Esophagus muscularis mucosa (tissue), 3 donors: Measurements from ENCODE around the gene AGXT.

Source experiments
- POLR2AphosphoS5 ChIP-seq, 2 donors: sonication (generic); formaldehyde crosslinking; IDR thresholded peaks; one replicate each; pipeline ENCODE4 v1.6.1; 2017; ENCODE audit warnings: antibody characterized with exemption in 2 of 2
- TF ChIP-seq, protein P1 (sequence below), 3 experiments: fragments of 200-600 bp in 2 of 3; fragments of 450-650 bp in 1 of 3; sonication (generic) in 2 of 3; IDR thresholded peaks; one replicate each; pipeline ENCODE4 v1.5.1; 2017 to 2019; ENCODE audit warnings: antibody characterized with exemption in 3 of 3, mild to moderate bottlenecking in 2 of 3, moderate library complexity in 1 of 3

- TF ChIP-seq, protein P1, sequence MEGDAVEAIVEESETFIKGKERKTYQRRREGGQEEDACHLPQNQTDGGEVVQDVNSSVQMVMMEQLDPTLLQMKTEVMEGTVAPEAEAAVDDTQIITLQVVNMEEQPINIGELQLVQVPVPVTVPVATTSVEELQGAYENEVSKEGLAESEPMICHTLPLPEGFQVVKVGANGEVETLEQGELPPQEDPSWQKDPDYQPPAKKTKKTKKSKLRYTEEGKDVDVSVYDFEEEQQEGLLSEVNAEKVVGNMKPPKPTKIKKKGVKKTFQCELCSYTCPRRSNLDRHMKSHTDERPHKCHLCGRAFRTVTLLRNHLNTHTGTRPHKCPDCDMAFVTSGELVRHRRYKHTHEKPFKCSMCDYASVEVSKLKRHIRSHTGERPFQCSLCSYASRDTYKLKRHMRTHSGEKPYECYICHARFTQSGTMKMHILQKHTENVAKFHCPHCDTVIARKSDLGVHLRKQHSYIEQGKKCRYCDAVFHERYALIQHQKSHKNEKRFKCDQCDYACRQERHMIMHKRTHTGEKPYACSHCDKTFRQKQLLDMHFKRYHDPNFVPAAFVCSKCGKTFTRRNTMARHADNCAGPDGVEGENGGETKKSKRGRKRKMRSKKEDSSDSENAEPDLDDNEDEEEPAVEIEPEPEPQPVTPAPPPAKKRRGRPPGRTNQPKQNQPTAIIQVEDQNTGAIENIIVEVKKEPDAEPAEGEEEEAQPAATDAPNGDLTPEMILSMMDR (IDR thresholded peaks at IDR 0.05) = no peak
- TF ChIP-seq POLR2AphosphoS5 (IDR thresholded peaks at IDR 0.05) = no peak
These were observed 30.8 kb downstream of the AGXT start for GRCh38 chr2:240899468-240899865.
